Heart right ventricle (tissue), 16 donors: ENCODE measurements around the gene HDAC9. TPM values are rescaled to one million over a fixed set of nuclear protein-coding genes. Genes with fewer than 3 reads are reported as not detected.
"Not testable (repeated sequence)": the region's sequence is repeated elsewhere in the genome, so short reads cannot be mapped to it uniquely, and the experiment has no call there.

ENCODE experiments used
- ATAC-seq, 8 donors: fragments of 200-7000 bp; cut with Tn5 transposase; one replicate each; pipeline ENCODE4 v1.9.1; 2020; ENCODE audit warnings: mild to moderate bottlenecking in 8 of 8, moderate library complexity in 8 of 8, moderate number of reproducible peaks in 1 of 8
- DNase-seq, 2 donors: peaks; one replicate each; pipeline ENCODE4 v3.0.0-alpha.2; 2020
- H3K27ac ChIP-seq, 10 donors: fragments of 200-600 bp; sonication (generic) in 2 of 10; one replicate each; pipeline versions ENCODE4 v1.5.0 to v1.8.0; 2020 to 2022; ENCODE audit warnings: mild to moderate bottlenecking in 3 of 10
- H3K27me3 ChIP-seq, 7 donors: fragments of 200-600 bp; one replicate each; pipeline ENCODE4 v1.8.0; 2021 to 2022; ENCODE audit warnings: mild to moderate bottlenecking in 2 of 7
- H3K36me3 ChIP-seq, 9 donors: fragments of 200-600 bp; sonication (generic) in 1 of 9; one replicate each; pipeline versions ENCODE4 v1.5.0 to v1.8.0; 2020 to 2022; ENCODE audit warnings: mild to moderate bottlenecking in 2 of 9
- H3K4me1 ChIP-seq, 9 donors: fragments of 200-600 bp; sonication (generic) in 1 of 9; one replicate each; pipeline versions ENCODE4 v1.5.0 to v1.8.0; 2020 to 2022; ENCODE audit warnings: mild to moderate bottlenecking in 4 of 9
- H3K4me3 ChIP-seq, 10 donors: fragments of 200-600 bp; sonication (generic) in 2 of 10; one replicate each; pipeline versions ENCODE4 v1.5.0 to v1.8.0; 2020 to 2022; ENCODE audit warnings: mild to moderate bottlenecking in 7 of 10, moderate library complexity in 2 of 10
- H3K9me3 ChIP-seq, 11 donors: fragments of 200-600 bp in 10 of 11; sonication (generic) in 2 of 11; one replicate each; pipeline versions ENCODE4 v1.5.0 to v1.8.0; 2013 to 2022; ENCODE audit warnings: mild to moderate bottlenecking in 2 of 11, control low read depth in 1 of 11, moderate library complexity in 1 of 11
- WGBS, 2 donors: extraction: QIAGEN DNeasy Blood & Tissue Kit; methylation state at CpG; one replicate each; pipeline ENCODE4 v1.1.7; 2013; ENCODE audit warnings: inconsistent platforms in 1 of 2; 5-methylcytosine and 5-hydroxymethylcytosine counted together
- intact Hi-C, 10 donors: fragments of 100-400 bp; cut with DNase I; formaldehyde crosslinking; loops; one replicate each; pipeline versions ENCODE4 v1.11.1 to v1.14.2; 2022
- polyA plus RNA-seq, 2 donors: library from polyadenylated mRNA; stranded (reverse); fragments of 200-250 nt; gene quantifications; one replicate each; pipeline ENCODE4 v1.2.3, GENCODE V29; 2013
- total RNA-seq, 10 donors: library from RNA; stranded (reverse); fragmentation: NEBNext Ultra II Directional in 3 of 10; extraction: Animal tissue kit (Norgen Biotek cat#: 25700) in 3 of 10; gene quantifications; one replicate each; pipeline versions ENCODE4 v1.2.1 to v1.2.4, GENCODE V29; 2021 to 2023
- TF ChIP-seq, protein P1 (sequence below), 9 donors: fragments of 200-600 bp; sonication (generic) in 2 of 9; IDR thresholded peaks; one replicate each; pipeline versions ENCODE4 v1.5.0 to v1.8.0; 2021 to 2022; ENCODE audit warnings: antibody characterized with exemption in 9 of 9, mild to moderate bottlenecking in 5 of 9, moderate library complexity in 1 of 9
- donor health status: Arrhythmogenic right ventricular cardiomyopathy.
- donor health status: ischemic (EF 13 %, LVEDD 7.1; RV severe dilation, severe dysfunction).
- donor health status: healthy with polysubstance abuse.
- donor health status: DM: no; HTN: yes; CAD: no.
- donor health status: DM: no; HTN: no; CAD: no.
- donor health status: ischemic (EF 25% LVEDD 6.9; RV normal size, moderate dysfunction).
- donor health status: ischemic (EF 25% LVEDD 5.7; RV mildly dilated, moderate dysfunction).
- donor health status: healthy.
- donor health status: DM: yes; HTN: yes; CAD: no.
- donor health status: Ischemic cardiomyopathy.
- donor health status: ischemic (EF 35%, LVEDD 5.7; RV mildly dilated, moderate dysfunction).
- donor health status: nonischemic (EF 11% LVEDD 7.7; RV severe dilation, severe dysfunction).
- donor health status: DM: yes; HTN: yes; CAD: no.
- donor health status: PGD.
- donor health status: ischemic (EF 29% LVEDD 5.4; RV normal size, mild dysfunction).
- donor health status: nonischemic (EF 23%, LVEDD 6.1; RV moderate dilation, normal function).

The HDAC9 gene
- total and polyA plus RNA-seq, 12 donors, result 1.9 to 66.1 (median 38.6) TPM

DNA sequence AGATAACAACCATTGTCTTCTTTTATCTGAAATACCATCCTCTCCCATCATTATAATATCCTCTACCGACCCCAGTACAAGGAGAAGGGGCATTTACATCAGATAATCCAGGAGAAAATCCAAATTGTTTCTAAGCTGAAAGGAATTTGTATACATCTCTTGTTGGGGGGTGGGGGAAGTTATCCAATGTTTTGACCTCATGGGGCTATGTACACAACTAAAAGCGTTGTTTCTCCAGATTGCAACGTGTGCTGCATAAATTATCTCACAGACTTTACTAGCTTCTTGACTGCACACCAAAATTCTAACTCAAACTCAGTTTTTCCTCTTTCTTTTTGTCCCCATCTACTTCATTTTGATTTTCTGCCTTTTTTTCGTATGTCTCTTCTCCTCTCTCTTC is 465.2 kb downstream of the HDAC9 start:
- Histone ChIP-seq H3K9me3 (no peaks in the 10 kb centered on the region), H3K27ac (no peak overlapping the region), H3K4me1 (no peaks in the 10 kb centered on the region), H3K36me3 (no peaks in the 10 kb centered on the region), H3K27me3 (no peaks in the 10 kb centered on the region), H3K4me3 (no peak overlapping the region)
- 66 to 76% methylated on average over 4 of the region's 4 CpGs for WGBS, 2 donors
- ATAC-seq, result no peak
- TF ChIP-seq, protein P1, sequence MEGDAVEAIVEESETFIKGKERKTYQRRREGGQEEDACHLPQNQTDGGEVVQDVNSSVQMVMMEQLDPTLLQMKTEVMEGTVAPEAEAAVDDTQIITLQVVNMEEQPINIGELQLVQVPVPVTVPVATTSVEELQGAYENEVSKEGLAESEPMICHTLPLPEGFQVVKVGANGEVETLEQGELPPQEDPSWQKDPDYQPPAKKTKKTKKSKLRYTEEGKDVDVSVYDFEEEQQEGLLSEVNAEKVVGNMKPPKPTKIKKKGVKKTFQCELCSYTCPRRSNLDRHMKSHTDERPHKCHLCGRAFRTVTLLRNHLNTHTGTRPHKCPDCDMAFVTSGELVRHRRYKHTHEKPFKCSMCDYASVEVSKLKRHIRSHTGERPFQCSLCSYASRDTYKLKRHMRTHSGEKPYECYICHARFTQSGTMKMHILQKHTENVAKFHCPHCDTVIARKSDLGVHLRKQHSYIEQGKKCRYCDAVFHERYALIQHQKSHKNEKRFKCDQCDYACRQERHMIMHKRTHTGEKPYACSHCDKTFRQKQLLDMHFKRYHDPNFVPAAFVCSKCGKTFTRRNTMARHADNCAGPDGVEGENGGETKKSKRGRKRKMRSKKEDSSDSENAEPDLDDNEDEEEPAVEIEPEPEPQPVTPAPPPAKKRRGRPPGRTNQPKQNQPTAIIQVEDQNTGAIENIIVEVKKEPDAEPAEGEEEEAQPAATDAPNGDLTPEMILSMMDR (IDR thresholded peaks at IDR 0.05), result no peak
- intact Hi-C loops, result no loop called here
- no peak for DNase-seq

GRCh38 chr7:18962031-18962430 is 466.5 kb downstream of the HDAC9 start:
- Histone ChIP-seq H3K36me3 (no peaks in the 10 kb centered on the region), H3K4me1 (no peaks in the 10 kb centered on the region), H3K27ac (no peak overlapping the region), H3K27me3 (no peaks in the 10 kb centered on the region), H3K9me3 (no peaks in the 10 kb centered on the region), H3K4me3 (no peak overlapping the region)
- ATAC-seq (no peak), DNase-seq (no peak)
- TF ChIP-seq, protein P1 (IDR thresholded peaks at IDR 0.05), result no peak
- intact Hi-C loops, result no loop called here
- WGBS, 2 donors, result 49 to 56% methylated on average over 4 of the region's 4 CpGs

DNA sequence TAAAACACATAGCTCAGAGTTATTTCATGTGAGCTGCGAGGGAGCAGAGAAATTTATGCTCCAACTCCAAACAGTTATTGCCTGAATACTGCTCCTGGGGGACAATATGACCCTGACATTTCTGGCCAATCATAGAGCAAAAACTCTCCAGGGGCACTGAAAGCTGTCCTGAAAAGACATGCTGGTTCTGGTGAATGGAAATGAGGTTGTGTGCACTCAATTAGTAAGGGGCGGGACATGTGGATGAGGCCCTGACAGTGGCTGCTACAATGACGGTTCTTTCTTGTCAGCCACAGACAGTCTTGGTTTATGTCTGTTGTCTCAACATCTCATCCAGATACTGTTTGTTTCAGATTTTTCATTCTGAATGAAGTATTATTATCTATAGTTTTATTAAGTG is 470.1 kb downstream of the HDAC9 start:
- WGBS, 2 donors, result 75 to 87% methylated on average over 3 of the region's 3 CpGs
- intact Hi-C loops, result no loop called here
- no peaks in the 10 kb centered on the region for H3K4me1 ChIP-seq
- no peak overlapping the region for H3K4me3 ChIP-seq
- DNase-seq (no peak), ATAC-seq (no peak)
- H3K27me3 ChIP-seq, result no peaks in the 10 kb centered on the region
- no peak overlapping the region for H3K27ac ChIP-seq
- H3K36me3 ChIP-seq, result no peaks in the 10 kb centered on the region
- TF ChIP-seq, protein P1 (IDR thresholded peaks at IDR 0.05), result no peak
- H3K9me3 ChIP-seq, result no peaks in the 10 kb centered on the region

DNA sequence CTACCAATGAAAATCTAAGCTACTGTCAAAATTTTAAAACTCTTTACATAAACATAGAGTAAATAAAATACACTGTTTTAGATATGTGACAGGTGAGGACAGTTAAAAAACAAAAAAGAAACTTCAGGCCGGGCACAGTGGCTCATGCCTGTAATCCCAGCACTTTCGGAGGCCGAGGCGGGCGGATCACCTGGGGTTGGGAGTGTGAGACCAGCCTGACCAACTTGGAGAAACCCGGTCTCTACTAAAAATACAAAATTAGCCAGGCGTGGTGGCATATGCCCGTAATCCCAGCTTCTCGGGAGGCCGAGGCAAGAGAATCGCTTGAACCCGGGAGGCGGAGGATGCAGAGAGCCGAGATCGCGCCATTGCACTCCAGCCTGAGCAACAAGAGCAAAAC is 472.2 kb downstream of the HDAC9 start:
- H3K36me3 ChIP-seq, DNase-seq, H3K27me3 ChIP-seq, H3K4me1 ChIP-seq, H3K9me3 ChIP-seq, ATAC-seq, H3K27ac ChIP-seq, intact Hi-C loops, H3K4me3 ChIP-seq: not testable (repeated sequence)
- 97 to 98% methylated on average over 16 of the region's 16 CpGs for WGBS, 2 donors

DNA sequence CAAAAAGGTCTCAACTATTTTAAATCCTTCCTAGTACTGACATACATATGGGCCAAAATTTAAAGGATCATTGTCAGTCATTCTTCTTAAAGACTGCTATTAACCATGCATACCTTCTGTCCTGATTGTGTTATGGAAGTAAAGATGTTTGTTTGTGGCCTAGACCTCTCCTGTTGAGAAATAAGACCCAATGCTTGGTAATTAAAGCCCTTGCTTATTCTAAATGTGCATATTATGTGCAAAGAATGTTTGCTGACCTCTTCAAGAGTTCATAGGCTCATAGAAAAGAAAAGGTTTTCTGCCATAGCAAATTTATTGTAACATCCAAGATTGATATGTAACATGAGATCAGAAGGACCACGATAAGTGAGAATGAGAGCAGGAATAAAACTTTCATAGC is 476.3 kb downstream of the HDAC9 start:
- WGBS, 2 donors, result 93 to 95% methylated on average over 1 of the region's 1 CpG
- no peak overlapping the region for H3K27ac ChIP-seq
- no peaks in the 10 kb centered on the region for H3K36me3 ChIP-seq
- DNase-seq, result no peak
- no peaks in the 10 kb centered on the region for H3K9me3 ChIP-seq
- ATAC-seq, result no peak
- intact Hi-C loops, result no loop called here
- H3K4me1 ChIP-seq, result peaks cover 0 to 2% (median 0%) of the 10 kb centered on the region in 9 donors
- TF ChIP-seq, protein P1 (IDR thresholded peaks at IDR 0.05), result no peak
- no peaks in the 10 kb centered on the region for H3K27me3 ChIP-seq
- no peak overlapping the region for H3K4me3 ChIP-seq
